PFSK-1 (cell line): Measurements from ENCODE around the gene STARD6.
A peak's percentile ranks its signal among the peaks of the same experiment; 100 is the strongest.

Experiments used
- FOXP2 ChIP-seq: optimal IDR thresholded peaks from 2 replicates; pipeline ENCODE3; 2011; ENCODE audit warnings: borderline replicate concordance, control low read depth, inconsistent platforms; ENCODE audit not compliant: insufficient read depth; ENCODE audit errors: extremely low read length, extremely low read depth
- POLR2AphosphoS5 ChIP-seq: IDR thresholded peaks from 2 replicates; pipeline ENCODE4 v1.6.1; 2012; ENCODE audit warnings: low read depth, mild to moderate bottlenecking, control low read depth, low read length, moderate library complexity
- REST ChIP-seq, 2 experiments: IDR thresholded peaks; 2 replicates each; pipeline versions ENCODE4 v1.6.1 to v1.8.0; 2011 to 2012; ENCODE audit warnings: low read depth in 2 of 2, low read length in 2 of 2, control low read depth in 1 of 2, inconsistent platforms in 1 of 2, mild to moderate bottlenecking in 1 of 2, moderate library complexity in 1 of 2; ENCODE audit not compliant: insufficient read depth in 1 of 2
- SIN3A ChIP-seq: IDR thresholded peaks from 2 replicates; pipeline ENCODE4 v1.6.1; 2012; ENCODE audit warnings: mild to moderate bottlenecking, low read length, moderate library complexity, borderline replicate concordance; ENCODE audit not compliant: insufficient read depth
- TAF1 ChIP-seq: IDR thresholded peaks from 2 replicates; pipeline ENCODE4 v1.6.1; 2012; ENCODE audit warnings: low read length, control low read depth, borderline replicate concordance; ENCODE audit not compliant: insufficient read depth

Gene STARD6

GRCh38 chr18:54392543-54393023, 34.9 kb upstream of the STARD6 start:
- TF ChIP-seq SIN3A (no peak), REST (IDR thresholded peaks at IDR 0.05; ENCODE audit: insufficient read depth in 1 of 2, low read depth in 2 of 2, low read length in 2 of 2) (no peak), FOXP2 (no peak), POLR2AphosphoS5 (no peak), TAF1 (no peak)

GRCh38 chr18:54390838-54391237, 33.2 kb upstream of the STARD6 start:
- TF ChIP-seq POLR2AphosphoS5 (no peak), TAF1 (no peak), REST (IDR thresholded peaks at IDR 0.05; ENCODE audit: insufficient read depth in 1 of 2, low read depth in 2 of 2, low read length in 2 of 2) (no peak), FOXP2 (no peak), SIN3A (no peak)

GRCh38 chr18:54389143-54389505, 31.5 kb upstream of the STARD6 start:
- TF ChIP-seq POLR2AphosphoS5 (no peak), SIN3A (no peak), TAF1 (no peak), REST (IDR thresholded peaks at IDR 0.05; ENCODE audit: insufficient read depth in 1 of 2, low read depth in 2 of 2, low read length in 2 of 2) (no peak), FOXP2 (no peak)

GRCh38 chr18:54388203-54389142, 30.8 kb upstream of the STARD6 start:
- TF ChIP-seq REST (IDR thresholded peaks at IDR 0.05; ENCODE audit: insufficient read depth in 1 of 2, low read depth in 2 of 2, low read length in 2 of 2): no peak
- no peak for TF ChIP-seq POLR2AphosphoS5
- peak; percentile 56 for TF ChIP-seq FOXP2
- no peak for TF ChIP-seq TAF1
- no peak for TF ChIP-seq SIN3A

- TF ChIP-seq REST (IDR thresholded peaks at IDR 0.05; ENCODE audit: insufficient read depth in 1 of 2, low read depth in 2 of 2, low read length in 2 of 2) (no peak), POLR2AphosphoS5 (no peak), TAF1 (no peak), SIN3A (no peak), FOXP2 (no peak)
Observed at GRCh38 chr18:54387631-54388030, 30.0 kb upstream of the STARD6 start.
